Nephron progenitor cell (in vitro differentiated cells): ENCODE measurements around the gene CLEC4E.
"Not testable (repeated sequence)": the region's sequence is repeated elsewhere in the genome, so short reads cannot be mapped to it uniquely, and the experiment has no call there.

Experiments used
- DNase-seq: peaks from one replicate; pipeline ENCODE4 v3.0.0; 2021
- H3K27ac Mint-ChIP-seq: 2 replicates; pipeline ENCODE4 v1.8.0; 2021; ENCODE audit warnings: mild to moderate bottlenecking, moderate library complexity, mixed read lengths
- H3K27me3 Mint-ChIP-seq: 2 replicates; pipeline ENCODE4 v1.8.0; 2021; ENCODE audit warnings: mild to moderate bottlenecking, low read depth, mixed read lengths; ENCODE audit not compliant: poor library complexity
- H3K36me3 Mint-ChIP-seq: 2 replicates; pipeline ENCODE4 v1.8.0; 2021; ENCODE audit warnings: low read depth, mixed read lengths
- H3K4me1 Mint-ChIP-seq: 2 replicates; pipeline ENCODE4 v1.8.0; 2021; ENCODE audit warnings: mixed read lengths
- H3K4me3 Mint-ChIP-seq: 2 replicates; pipeline ENCODE4 v1.8.0; 2021; ENCODE audit warnings: mild to moderate bottlenecking, moderate library complexity, mixed read lengths
- H3K9me3 Mint-ChIP-seq: 2 replicates; pipeline ENCODE4 v1.8.0; 2021; ENCODE audit warnings: mild to moderate bottlenecking, moderate library complexity, mixed read lengths
- TF ChIP-seq, protein P1 (sequence below): fragments of 200-600 bp; sonication (generic); IDR thresholded peaks from 2 replicates; pipeline ENCODE4 v1.5.0; 2021; ENCODE audit warnings: antibody characterized with exemption

The CLEC4E gene, protein sequence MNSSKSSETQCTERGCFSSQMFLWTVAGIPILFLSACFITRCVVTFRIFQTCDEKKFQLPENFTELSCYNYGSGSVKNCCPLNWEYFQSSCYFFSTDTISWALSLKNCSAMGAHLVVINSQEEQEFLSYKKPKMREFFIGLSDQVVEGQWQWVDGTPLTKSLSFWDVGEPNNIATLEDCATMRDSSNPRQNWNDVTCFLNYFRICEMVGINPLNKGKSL

DNA sequence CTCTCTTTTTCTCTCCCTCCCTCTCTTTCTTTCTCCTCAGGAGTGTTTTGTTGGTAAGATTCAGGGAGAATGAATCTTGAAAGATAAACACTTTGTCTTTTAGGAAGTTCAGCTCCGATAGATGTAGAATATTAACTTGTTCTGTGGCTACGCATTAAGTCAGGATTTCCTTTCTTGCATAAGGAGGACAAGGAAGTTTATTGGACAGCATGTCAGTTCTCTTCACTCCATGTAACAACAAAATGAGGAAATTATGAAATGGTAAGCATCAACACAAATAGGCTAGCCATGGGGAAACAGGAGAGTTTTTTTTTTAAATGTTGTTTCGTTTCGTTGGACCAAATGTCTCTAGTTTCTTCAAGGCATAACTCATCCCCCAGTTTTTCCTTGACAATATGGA is at the start of gene CLEC4E:
Gene CLEC4E (minus strand): TSS at position 75 of the 400 bp plus-strand sequence. CDS start 108 bp downstream, outside the sequence.
- peaks cover 41% of the 10 kb centered on the region for H3K4me1 Mint-ChIP-seq
- H3K27ac Mint-ChIP-seq, result peak within 1 kb of the TSS; percentile 84
- DNase-seq, H3K9me3 Mint-ChIP-seq, H3K36me3 Mint-ChIP-seq: not testable (repeated sequence)
- peak within 1 kb of the TSS; percentile 21 for H3K4me3 Mint-ChIP-seq
- H3K27me3 Mint-ChIP-seq, result peaks cover 13% of the 10 kb centered on the region

DNA sequence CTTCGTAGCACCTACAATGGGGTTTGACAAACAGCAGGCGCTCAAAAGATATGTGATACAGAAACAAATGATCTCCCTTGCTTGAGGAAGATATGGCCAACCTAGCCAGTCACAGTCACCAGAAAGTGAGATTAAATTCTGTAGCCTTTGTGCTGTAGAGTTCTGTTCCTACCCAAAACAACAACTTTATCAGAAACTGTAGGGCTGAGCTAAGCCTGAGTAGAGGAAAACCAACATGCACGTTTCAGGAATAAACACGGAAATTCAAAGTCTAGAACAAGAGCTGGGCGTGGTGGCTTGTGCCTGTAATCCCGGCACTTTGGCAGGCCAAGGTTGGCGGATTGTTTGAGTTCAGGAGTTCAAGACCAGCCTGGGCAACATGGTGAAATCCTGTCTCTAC is 49.0 kb upstream of the CLEC4E start:
- H3K4me1 Mint-ChIP-seq, result peaks cover 5% of the 10 kb centered on the region
- H3K4me3 Mint-ChIP-seq, result no peak overlapping the region
- TF ChIP-seq, protein P1, sequence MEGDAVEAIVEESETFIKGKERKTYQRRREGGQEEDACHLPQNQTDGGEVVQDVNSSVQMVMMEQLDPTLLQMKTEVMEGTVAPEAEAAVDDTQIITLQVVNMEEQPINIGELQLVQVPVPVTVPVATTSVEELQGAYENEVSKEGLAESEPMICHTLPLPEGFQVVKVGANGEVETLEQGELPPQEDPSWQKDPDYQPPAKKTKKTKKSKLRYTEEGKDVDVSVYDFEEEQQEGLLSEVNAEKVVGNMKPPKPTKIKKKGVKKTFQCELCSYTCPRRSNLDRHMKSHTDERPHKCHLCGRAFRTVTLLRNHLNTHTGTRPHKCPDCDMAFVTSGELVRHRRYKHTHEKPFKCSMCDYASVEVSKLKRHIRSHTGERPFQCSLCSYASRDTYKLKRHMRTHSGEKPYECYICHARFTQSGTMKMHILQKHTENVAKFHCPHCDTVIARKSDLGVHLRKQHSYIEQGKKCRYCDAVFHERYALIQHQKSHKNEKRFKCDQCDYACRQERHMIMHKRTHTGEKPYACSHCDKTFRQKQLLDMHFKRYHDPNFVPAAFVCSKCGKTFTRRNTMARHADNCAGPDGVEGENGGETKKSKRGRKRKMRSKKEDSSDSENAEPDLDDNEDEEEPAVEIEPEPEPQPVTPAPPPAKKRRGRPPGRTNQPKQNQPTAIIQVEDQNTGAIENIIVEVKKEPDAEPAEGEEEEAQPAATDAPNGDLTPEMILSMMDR, result no peak
- H3K9me3 Mint-ChIP-seq, result no peaks in the 10 kb centered on the region
- H3K27ac Mint-ChIP-seq, result no peak overlapping the region
- H3K36me3 Mint-ChIP-seq, result no peaks in the 10 kb centered on the region
- peaks cover 3% of the 10 kb centered on the region for H3K27me3 Mint-ChIP-seq
- DNase-seq, result no peak

DNA sequence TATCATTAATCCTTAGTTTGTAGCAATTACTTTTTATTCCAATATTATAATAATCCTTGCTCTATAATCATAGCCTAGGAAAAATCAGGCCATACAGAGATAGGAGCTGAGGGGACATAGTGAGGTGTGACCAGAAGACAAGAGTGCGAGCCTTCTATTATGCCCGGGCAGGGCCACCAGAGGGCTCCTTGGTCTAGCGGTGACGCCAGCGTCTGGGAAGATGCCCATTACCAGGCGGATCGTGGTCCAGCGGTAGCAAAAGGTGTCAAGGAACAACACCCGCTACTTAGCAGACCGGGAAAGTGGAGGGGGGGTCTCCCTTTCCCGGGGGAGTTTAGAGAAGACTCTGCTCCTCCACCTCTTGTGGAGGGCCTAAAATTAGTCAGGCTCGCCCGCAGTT is 43.8 kb upstream of the CLEC4E start:
- DNase-seq, H3K27me3 Mint-ChIP-seq, H3K4me3 Mint-ChIP-seq, H3K27ac Mint-ChIP-seq, H3K9me3 Mint-ChIP-seq, H3K36me3 Mint-ChIP-seq: not testable (repeated sequence)
- peaks cover 22% of the 10 kb centered on the region for H3K4me1 Mint-ChIP-seq

DNA sequence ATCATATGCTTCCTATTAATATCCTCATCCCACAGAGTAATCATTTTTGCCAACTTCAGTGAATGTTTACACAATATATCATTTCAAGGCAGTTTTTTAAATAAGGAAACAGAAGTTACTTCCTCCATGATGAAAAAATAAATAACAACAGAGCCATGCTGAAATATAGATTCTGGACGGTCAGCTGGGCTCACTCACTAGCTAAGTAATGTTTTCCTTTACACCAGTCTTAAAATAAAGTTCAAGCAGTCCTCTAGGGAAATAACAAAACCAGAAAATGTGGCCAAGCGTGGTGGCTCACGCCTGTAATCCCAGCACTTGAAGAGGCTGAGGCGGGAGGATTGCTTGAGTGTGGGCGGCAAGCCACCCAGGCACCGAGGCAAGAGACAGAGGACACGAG is 43.3 kb upstream of the CLEC4E start:
- TF ChIP-seq, protein P1, result no peak
- H3K36me3 Mint-ChIP-seq, result no peaks in the 10 kb centered on the region
- no peak overlapping the region for H3K27ac Mint-ChIP-seq
- peaks cover 27% of the 10 kb centered on the region for H3K4me1 Mint-ChIP-seq
- DNase-seq, result no peak
- no peak overlapping the region for H3K4me3 Mint-ChIP-seq
- no peaks in the 10 kb centered on the region for H3K27me3 Mint-ChIP-seq
- no peaks in the 10 kb centered on the region for H3K9me3 Mint-ChIP-seq

DNA sequence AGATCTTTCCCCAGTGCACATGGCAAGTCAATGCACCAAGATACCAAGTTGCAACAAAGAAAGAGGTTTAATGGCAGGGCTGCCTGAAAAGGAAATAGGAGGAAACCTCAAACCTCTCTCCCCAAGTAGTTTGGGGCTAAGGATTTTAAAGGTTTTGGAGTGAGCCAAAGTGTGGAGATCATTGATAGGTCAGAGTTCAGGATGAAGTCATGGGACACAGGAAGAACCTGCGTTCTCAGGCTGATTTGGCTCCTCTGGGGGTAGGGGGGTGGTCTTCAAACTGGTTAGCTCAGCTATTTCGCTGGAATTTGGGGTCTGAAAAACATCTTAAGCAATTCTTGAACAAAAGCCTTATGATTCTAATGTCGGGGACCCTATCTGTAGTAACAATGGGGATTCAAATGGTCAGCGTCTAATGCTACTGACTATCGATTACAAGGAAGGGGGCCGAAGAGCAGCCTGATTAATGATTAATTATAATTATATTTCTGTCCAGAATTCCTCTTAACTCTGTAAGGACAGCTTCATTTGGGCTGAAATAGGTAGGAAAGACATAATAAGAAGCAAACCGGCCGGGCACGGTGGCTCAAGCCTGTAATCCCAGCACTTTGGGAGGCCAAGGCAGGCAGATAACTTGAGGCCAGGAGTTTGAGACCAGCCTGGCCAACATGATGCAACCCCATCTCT is 40.5 kb upstream of the CLEC4E start:
- TF ChIP-seq, protein P1, result no peak
- H3K4me3 Mint-ChIP-seq, result no peak overlapping the region
- H3K27ac Mint-ChIP-seq, result no peak overlapping the region
- no peaks in the 10 kb centered on the region for H3K27me3 Mint-ChIP-seq
- H3K4me1 Mint-ChIP-seq, result peaks cover 27% of the 10 kb centered on the region
- DNase-seq, result no peak
- no peaks in the 10 kb centered on the region for H3K9me3 Mint-ChIP-seq
- no peaks in the 10 kb centered on the region for H3K36me3 Mint-ChIP-seq

DNA sequence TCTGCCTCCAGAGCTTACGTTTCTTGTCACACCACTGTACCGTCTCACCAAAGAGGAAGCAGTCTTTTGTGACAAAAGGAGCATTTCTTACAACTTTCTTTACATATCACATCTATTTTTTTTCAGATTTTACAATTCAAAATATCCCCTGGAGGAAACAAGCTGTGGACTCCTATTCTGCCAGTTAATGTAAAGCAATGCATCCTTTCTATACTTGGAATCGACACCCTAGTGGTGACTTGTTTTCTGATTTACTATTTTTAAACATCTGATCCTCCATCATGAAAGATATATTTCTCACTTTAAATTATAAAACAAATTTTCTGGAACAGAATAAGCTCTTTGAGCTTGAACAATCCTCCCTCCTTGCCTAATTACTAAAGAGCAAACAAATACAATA is 37.2 kb upstream of the CLEC4E start:
- H3K4me1 Mint-ChIP-seq, result peaks cover 17% of the 10 kb centered on the region
- TF ChIP-seq, protein P1, result no peak
- DNase-seq, result no peak
- H3K9me3 Mint-ChIP-seq, result no peaks in the 10 kb centered on the region
- H3K4me3 Mint-ChIP-seq, result no peak overlapping the region
- no peaks in the 10 kb centered on the region for H3K36me3 Mint-ChIP-seq
- no peak overlapping the region for H3K27ac Mint-ChIP-seq
- peaks cover 4% of the 10 kb centered on the region for H3K27me3 Mint-ChIP-seq

DNA sequence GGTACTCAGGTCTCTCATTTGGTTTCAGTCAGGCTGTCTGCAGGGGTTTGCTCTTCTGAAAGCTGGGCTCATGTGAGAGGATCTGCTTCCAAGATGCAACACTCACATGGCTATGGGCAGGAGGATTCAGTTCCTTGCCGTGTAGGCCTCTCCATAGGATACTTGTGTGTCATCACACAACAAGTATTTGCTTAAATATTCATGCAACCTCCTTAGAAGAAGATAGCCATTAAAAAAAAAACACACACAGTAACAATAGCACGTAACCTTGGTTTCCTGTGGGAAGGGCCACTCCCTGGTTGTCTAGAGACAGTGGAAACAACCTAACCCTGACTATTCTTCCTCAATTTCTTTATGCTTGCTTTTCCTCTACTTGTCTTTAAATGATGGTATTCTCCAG is 31.8 kb upstream of the CLEC4E start:
- Mint-ChIP-seq H3K4me3 (no peak overlapping the region), H3K9me3 (no peaks in the 10 kb centered on the region), H3K36me3 (no peaks in the 10 kb centered on the region), H3K4me1 (no peaks in the 10 kb centered on the region), H3K27ac (no peak overlapping the region), H3K27me3 (peaks cover 4% of the 10 kb centered on the region)
- TF ChIP-seq, protein P1, result no peak
- no peak for DNase-seq
